Mesothelial cell of epicardium (in vitro differentiated cells): ENCODE data around the gene COX14. TPM values are rescaled to one million over a fixed set of nuclear protein-coding genes. Genes with fewer than 3 reads are reported as not detected.

ENCODE experiments used
- DNase-seq, 2 experiments: peaks; one replicate each; pipeline ENCODE4 v3.0.0; 2021; ENCODE audit warnings: low spot score in 2 of 2; ENCODE audit not compliant: unreplicated experiment in 2 of 2
- H3K27ac Mint-ChIP-seq: 2 replicates; pipeline ENCODE4 v1.8.0; 2021; ENCODE audit warnings: mixed read lengths
- H3K27me3 Mint-ChIP-seq: 2 replicates; pipeline ENCODE4 v1.8.0; 2021; ENCODE audit warnings: low read depth, mixed read lengths
- H3K36me3 Mint-ChIP-seq: 2 replicates; pipeline ENCODE4 v1.8.0; 2021; ENCODE audit warnings: mixed read lengths
- H3K4me1 Mint-ChIP-seq: 2 replicates; pipeline ENCODE4 v1.8.0; 2021; ENCODE audit warnings: mixed read lengths
- H3K4me3 Mint-ChIP-seq: 2 replicates; pipeline ENCODE4 v1.8.0; 2021; ENCODE audit warnings: mild to moderate bottlenecking, moderate library complexity, mixed read lengths
- H3K9me3 Mint-ChIP-seq: 2 replicates; pipeline ENCODE4 v1.8.0; 2021; ENCODE audit warnings: mixed read lengths
- total RNA-seq: library from RNA; stranded (reverse); gene quantifications from 3 replicates; pipeline ENCODE4 v1.2.1, GENCODE V29; 2021
- TF ChIP-seq, protein P1 (sequence below): fragments of 200-600 bp; sonication (generic); IDR thresholded peaks from one replicate; pipeline ENCODE4 v1.5.0; 2021; ENCODE audit warnings: antibody characterized with exemption; ENCODE audit not compliant: unreplicated experiment

COX14 gene
- 24.2 to 25.0 TPM (median 24.8 TPM) in 3 replicates for total RNA-seq

DNA sequence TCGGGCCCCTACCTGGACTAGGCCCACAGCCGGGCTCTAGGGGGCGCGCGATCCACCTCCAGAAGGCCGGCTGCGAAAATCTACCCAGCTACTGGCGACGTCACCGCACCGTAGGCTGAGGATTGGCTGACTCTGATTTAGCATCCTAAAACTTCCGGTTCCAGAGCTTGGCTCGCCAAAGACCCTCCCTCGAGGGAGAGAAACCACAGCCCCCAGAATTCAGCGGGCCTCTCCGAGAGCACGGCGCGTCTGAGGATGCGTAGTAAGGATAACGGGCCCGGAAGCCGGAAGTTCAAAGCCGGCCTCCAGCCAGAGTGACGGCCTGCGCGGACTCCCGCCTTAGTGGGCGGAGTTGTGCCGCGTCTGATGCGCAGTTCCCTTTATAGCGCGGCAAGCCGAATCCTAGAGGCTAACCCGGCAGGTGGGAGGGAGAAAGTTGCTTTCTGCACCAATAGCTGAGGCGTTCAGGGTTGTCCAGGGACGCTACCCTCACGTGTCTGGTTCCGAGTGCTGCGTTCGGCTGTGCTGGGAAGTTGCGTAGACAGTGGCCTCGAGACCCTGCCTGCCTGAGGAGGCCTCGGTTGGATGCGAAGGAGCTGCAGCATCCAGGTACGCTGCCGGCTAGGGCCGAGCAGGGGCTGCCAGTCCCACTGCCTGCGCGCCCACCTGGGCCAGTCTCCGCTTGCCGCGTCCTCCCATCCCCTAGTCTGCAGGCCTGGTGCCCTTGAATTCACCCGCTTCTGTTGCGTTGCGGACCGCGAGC, at the start of gene COX14:
Gene COX14, plus strand, starts transcription at position 544 of the 763 bp plus-strand sequence. CDS start 7,808 bp downstream, outside the sequence.
- TF ChIP-seq, protein P1, sequence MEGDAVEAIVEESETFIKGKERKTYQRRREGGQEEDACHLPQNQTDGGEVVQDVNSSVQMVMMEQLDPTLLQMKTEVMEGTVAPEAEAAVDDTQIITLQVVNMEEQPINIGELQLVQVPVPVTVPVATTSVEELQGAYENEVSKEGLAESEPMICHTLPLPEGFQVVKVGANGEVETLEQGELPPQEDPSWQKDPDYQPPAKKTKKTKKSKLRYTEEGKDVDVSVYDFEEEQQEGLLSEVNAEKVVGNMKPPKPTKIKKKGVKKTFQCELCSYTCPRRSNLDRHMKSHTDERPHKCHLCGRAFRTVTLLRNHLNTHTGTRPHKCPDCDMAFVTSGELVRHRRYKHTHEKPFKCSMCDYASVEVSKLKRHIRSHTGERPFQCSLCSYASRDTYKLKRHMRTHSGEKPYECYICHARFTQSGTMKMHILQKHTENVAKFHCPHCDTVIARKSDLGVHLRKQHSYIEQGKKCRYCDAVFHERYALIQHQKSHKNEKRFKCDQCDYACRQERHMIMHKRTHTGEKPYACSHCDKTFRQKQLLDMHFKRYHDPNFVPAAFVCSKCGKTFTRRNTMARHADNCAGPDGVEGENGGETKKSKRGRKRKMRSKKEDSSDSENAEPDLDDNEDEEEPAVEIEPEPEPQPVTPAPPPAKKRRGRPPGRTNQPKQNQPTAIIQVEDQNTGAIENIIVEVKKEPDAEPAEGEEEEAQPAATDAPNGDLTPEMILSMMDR, result peak; percentile 81
- Mint-ChIP-seq H3K4me1 (peaks cover 17% of the 10 kb centered on the region), H3K4me3 (peak within 1 kb of the TSS; percentile 93), H3K9me3 (no peaks in the 10 kb centered on the region), H3K36me3 (peaks cover 3% of the 10 kb centered on the region), H3K27ac (peak within 1 kb of the TSS; percentile 98), H3K27me3 (no peaks in the 10 kb centered on the region)
- peak; percentile 96 to 100 for DNase-seq

DNA sequence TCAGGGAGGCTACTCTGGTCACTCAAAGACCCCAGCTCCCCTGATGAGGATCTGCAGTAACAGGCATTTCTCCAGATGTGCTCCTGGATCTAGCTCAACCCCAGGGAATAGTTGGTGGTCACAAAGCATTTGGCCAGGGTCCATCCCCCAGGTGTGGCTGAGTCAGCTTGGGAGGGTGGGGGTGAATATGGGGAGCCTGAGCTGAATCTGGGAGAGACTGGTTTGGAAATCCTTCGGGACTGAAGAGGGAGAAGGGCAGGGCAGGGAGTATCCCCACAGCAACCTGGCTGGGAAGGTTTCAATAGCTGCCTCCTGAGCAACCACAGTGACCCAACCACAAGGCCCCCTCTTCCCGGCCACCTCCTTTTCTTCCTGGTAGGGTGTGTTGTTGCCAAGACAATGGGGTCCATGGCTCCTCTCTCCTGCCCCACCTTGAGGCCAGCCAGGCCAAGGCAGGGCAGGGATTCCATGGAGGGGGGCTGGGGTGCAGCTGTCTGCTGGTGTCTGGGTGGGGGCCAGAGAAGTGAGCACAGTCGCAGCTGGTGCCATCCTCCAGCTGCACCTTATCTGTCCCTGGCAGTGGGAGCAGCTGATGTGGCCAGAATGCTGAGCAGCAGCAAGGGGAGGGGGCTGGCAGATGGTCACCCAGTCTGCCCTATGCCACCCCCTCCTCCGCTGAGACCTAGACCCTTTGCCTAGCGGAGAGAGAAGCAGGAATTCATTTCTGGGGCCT, 49.1 kb upstream of the COX14 start:
- no peaks in the 10 kb centered on the region for H3K36me3 Mint-ChIP-seq
- no peak for DNase-seq
- H3K4me1 Mint-ChIP-seq, result no peaks in the 10 kb centered on the region
- TF ChIP-seq, protein P1, result no peak
- H3K27ac Mint-ChIP-seq, result no peak overlapping the region
- no peak overlapping the region for H3K4me3 Mint-ChIP-seq
- H3K27me3 Mint-ChIP-seq, result peaks cover 46% of the 10 kb centered on the region
- no peaks in the 10 kb centered on the region for H3K9me3 Mint-ChIP-seq

DNA sequence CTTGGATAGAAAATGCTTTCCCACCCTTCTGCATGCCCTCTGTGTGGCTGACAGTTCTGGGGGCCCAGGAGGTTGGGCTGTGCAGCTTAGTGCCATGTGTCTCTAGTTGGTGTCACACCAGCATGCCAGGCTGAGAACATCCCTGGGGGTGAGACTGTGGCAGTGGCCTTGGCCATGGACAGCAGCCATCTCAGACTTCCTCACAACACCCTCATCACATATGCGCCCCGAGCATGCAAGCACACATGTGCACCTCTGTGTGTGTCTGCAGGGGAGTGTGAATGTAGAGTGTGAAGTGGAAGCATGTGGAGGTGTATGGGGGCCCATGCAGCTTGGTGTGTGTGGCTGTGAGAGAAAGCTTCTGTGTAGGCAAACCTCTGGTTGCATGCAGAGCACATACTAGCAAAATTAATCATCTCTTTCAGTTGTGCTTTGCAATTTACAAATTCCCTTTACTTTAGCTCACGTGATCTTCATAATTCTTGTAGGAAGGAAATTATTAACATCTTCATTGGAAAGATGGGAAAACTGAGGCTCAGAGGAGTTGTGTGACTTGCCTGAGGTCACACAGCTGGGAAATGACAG, 46.2 kb upstream of the COX14 start:
- H3K27me3 Mint-ChIP-seq, result peaks cover 20% of the 10 kb centered on the region
- H3K9me3 Mint-ChIP-seq, result no peaks in the 10 kb centered on the region
- TF ChIP-seq, protein P1, result no peak
- H3K27ac Mint-ChIP-seq, result no peak overlapping the region
- H3K36me3 Mint-ChIP-seq, result no peaks in the 10 kb centered on the region
- H3K4me3 Mint-ChIP-seq, result no peak overlapping the region
- H3K4me1 Mint-ChIP-seq, result peaks cover 7% of the 10 kb centered on the region
- DNase-seq, result no peak

DNA sequence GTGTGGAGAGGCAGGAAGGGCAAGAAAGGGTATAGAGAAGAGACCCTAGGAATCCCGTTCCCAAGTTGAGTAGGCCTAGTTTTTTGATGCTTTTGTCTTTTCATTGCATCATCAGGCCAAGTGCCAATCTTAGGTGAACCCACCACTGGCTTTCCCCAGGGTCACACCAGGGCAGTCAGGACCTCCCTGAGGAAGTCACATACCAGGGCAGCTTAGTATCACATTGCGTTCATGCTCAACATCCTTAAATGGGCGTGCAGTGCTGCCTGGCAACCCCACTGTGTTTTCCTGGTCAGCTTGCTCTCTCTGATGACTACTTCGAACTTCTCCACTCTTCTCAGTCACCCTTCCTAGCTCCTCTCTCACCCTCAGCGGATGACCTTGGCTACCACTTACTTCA, 45.6 kb upstream of the COX14 start:
- Mint-ChIP-seq H3K27ac (no peak overlapping the region), H3K4me1 (peaks cover 7% of the 10 kb centered on the region), H3K36me3 (no peaks in the 10 kb centered on the region), H3K9me3 (no peaks in the 10 kb centered on the region), H3K4me3 (no peak overlapping the region), H3K27me3 (peaks cover 15% of the 10 kb centered on the region)
- no peak for DNase-seq
- TF ChIP-seq, protein P1, result no peak

DNA sequence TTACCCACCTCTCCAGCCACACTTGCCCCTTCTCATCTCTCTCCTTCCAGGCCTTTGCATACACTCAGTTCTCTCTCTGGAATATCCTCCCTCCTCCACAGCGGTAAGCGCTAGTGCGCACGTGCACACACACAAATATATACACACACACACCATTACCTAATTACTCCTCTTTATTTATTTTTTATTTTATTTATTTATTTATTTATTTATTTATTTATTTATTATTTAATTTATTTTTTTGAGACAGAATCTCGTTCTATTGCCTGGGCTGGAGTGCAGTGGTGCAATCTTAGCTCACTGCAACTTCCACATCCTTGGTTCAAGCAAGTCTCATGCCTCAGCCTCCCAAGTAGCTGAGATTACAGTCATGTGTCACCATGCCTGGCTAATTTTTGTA, 43.0 kb upstream of the COX14 start:
- no peak overlapping the region for H3K4me3 Mint-ChIP-seq
- TF ChIP-seq, protein P1, result no peak
- no peak overlapping the region for H3K27ac Mint-ChIP-seq
- H3K4me1 Mint-ChIP-seq, result peaks cover 7% of the 10 kb centered on the region
- no peaks in the 10 kb centered on the region for H3K9me3 Mint-ChIP-seq
- no peak for DNase-seq
- H3K27me3 Mint-ChIP-seq, result peaks cover 2% of the 10 kb centered on the region
- no peaks in the 10 kb centered on the region for H3K36me3 Mint-ChIP-seq
